GM23338 (cell line): ENCODE results near the gene SULT1A2.

Source experiments
- CREB1 ChIP-seq: fragments of 250-450 bp; sonication (Bioruptor Pico); IDR thresholded peaks from 2 replicates; pipeline ENCODE4 v1.5.0; 2020; ENCODE audit warnings: low read depth, mild to moderate bottlenecking, moderate library complexity
- EZH2 ChIP-seq: fragments of 200-600 bp; sonication (generic); IDR thresholded peaks from one replicate; pipeline ENCODE4 v1.8.0; 2017; ENCODE audit warnings: antibody characterized with exemption, mild to moderate bottlenecking, low read depth; ENCODE audit not compliant: unreplicated experiment
- EZH2phosphoT487 ChIP-seq: fragments of 200-600 bp; sonication (generic); IDR thresholded peaks from one replicate; pipeline ENCODE4 v1.8.1; 2018; ENCODE audit warnings: antibody characterized with exemption; ENCODE audit not compliant: unreplicated experiment
- JUNB ChIP-seq: IDR thresholded peaks from one replicate; pipeline ENCODE4 v1.6.1; 2016; ENCODE audit warnings: antibody characterized with exemption; ENCODE audit not compliant: unreplicated experiment
- NANOG ChIP-seq: IDR thresholded peaks from 2 replicates; pipeline ENCODE4 v1.6.1; 2016; ENCODE audit warnings: antibody characterized with exemption, borderline replicate concordance
- POLR2AphosphoS5 ChIP-seq: IDR thresholded peaks from 2 replicates; pipeline ENCODE4 v1.6.1; 2016; ENCODE audit warnings: antibody characterized with exemption, low read depth
- STAT1 ChIP-seq: IDR thresholded peaks from one replicate; pipeline ENCODE4 v1.6.1; 2016; ENCODE audit warnings: antibody characterized with exemption; ENCODE audit not compliant: unreplicated experiment
- ZNF114 ChIP-seq: fragments of 250-450 bp; sonication (Bioruptor Pico); IDR thresholded peaks from 2 replicates; pipeline ENCODE4 v1.5.0; 2020; ENCODE audit warnings: mild to moderate bottlenecking, moderate library complexity
- TF ChIP-seq, protein P1 (sequence below), 2 experiments: fragments of 200-600 bp in 1 of 2; sonication (generic) in 1 of 2; conservative IDR thresholded peaks; 2 replicates each; pipeline versions ENCODE4 v1.5.1 to v1.6.1; 2016 to 2017; ENCODE audit warnings: antibody characterized with exemption in 2 of 2, low read depth in 2 of 2, mild to moderate bottlenecking in 2 of 2, moderate library complexity in 1 of 2
- TF ChIP-seq, protein P2 (sequence below): IDR thresholded peaks from one replicate; pipeline ENCODE4 v1.6.1; 2018; ENCODE audit warnings: antibody characterized with exemption; ENCODE audit not compliant: unreplicated experiment
- TF ChIP-seq, protein P3 (sequence below): fragments of 250-450 bp; sonication (Bioruptor Pico); IDR thresholded peaks from 2 replicates; pipeline ENCODE4 v1.5.0; 2020; ENCODE audit warnings: mild to moderate bottlenecking, moderate library complexity
- TF ChIP-seq, protein P4 (sequence below): IDR thresholded peaks from 2 replicates; pipeline ENCODE4 v1.6.1; 2016; ENCODE audit warnings: antibody characterized with exemption

DNA sequence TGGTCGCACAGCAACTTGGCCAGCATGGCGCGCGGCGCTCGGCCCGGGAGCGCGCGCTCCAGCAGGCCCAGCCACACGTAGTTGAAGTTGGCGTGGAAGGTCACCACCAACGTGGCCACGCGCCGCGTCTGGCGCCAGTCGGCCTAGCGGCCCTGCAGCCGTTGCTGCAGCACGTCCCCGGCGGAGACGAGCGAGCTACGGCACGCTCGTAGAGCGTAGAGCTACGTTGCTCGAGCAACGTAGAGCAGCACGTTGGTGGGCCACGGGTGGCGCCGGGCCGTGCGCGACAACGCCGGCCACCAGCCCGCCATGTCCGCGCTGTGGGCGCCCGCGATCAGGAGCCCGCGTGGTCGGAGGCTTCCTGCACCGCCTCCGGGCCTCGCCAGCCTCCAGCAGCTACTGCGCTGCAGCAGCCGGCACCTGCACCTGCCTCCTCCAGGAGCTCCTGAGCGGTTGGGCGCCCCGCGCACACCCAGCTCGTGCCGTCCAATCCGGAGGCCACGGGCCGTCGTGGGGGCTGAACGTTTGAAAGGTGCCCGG lies 26.4 kb upstream of the SULT1A2 start:
- TF ChIP-seq POLR2AphosphoS5 (no peak), EZH2phosphoT487 (no peak), NANOG (no peak), EZH2 (no peak), CREB1 (no peak), ZNF114 (CRISPR knock-in tag) (no peak), JUNB (no peak), STAT1 (no peak)
- TF ChIP-seq, protein P1, sequence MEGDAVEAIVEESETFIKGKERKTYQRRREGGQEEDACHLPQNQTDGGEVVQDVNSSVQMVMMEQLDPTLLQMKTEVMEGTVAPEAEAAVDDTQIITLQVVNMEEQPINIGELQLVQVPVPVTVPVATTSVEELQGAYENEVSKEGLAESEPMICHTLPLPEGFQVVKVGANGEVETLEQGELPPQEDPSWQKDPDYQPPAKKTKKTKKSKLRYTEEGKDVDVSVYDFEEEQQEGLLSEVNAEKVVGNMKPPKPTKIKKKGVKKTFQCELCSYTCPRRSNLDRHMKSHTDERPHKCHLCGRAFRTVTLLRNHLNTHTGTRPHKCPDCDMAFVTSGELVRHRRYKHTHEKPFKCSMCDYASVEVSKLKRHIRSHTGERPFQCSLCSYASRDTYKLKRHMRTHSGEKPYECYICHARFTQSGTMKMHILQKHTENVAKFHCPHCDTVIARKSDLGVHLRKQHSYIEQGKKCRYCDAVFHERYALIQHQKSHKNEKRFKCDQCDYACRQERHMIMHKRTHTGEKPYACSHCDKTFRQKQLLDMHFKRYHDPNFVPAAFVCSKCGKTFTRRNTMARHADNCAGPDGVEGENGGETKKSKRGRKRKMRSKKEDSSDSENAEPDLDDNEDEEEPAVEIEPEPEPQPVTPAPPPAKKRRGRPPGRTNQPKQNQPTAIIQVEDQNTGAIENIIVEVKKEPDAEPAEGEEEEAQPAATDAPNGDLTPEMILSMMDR (conservative IDR thresholded peaks at IDR 0.05; ENCODE audit: low read depth in 2 of 2) = no peak
- TF ChIP-seq, protein P2, sequence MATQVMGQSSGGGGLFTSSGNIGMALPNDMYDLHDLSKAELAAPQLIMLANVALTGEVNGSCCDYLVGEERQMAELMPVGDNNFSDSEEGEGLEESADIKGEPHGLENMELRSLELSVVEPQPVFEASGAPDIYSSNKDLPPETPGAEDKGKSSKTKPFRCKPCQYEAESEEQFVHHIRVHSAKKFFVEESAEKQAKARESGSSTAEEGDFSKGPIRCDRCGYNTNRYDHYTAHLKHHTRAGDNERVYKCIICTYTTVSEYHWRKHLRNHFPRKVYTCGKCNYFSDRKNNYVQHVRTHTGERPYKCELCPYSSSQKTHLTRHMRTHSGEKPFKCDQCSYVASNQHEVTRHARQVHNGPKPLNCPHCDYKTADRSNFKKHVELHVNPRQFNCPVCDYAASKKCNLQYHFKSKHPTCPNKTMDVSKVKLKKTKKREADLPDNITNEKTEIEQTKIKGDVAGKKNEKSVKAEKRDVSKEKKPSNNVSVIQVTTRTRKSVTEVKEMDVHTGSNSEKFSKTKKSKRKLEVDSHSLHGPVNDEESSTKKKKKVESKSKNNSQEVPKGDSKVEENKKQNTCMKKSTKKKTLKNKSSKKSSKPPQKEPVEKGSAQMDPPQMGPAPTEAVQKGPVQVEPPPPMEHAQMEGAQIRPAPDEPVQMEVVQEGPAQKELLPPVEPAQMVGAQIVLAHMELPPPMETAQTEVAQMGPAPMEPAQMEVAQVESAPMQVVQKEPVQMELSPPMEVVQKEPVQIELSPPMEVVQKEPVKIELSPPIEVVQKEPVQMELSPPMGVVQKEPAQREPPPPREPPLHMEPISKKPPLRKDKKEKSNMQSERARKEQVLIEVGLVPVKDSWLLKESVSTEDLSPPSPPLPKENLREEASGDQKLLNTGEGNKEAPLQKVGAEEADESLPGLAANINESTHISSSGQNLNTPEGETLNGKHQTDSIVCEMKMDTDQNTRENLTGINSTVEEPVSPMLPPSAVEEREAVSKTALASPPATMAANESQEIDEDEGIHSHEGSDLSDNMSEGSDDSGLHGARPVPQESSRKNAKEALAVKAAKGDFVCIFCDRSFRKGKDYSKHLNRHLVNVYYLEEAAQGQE = no peak
- TF ChIP-seq, protein P3, sequence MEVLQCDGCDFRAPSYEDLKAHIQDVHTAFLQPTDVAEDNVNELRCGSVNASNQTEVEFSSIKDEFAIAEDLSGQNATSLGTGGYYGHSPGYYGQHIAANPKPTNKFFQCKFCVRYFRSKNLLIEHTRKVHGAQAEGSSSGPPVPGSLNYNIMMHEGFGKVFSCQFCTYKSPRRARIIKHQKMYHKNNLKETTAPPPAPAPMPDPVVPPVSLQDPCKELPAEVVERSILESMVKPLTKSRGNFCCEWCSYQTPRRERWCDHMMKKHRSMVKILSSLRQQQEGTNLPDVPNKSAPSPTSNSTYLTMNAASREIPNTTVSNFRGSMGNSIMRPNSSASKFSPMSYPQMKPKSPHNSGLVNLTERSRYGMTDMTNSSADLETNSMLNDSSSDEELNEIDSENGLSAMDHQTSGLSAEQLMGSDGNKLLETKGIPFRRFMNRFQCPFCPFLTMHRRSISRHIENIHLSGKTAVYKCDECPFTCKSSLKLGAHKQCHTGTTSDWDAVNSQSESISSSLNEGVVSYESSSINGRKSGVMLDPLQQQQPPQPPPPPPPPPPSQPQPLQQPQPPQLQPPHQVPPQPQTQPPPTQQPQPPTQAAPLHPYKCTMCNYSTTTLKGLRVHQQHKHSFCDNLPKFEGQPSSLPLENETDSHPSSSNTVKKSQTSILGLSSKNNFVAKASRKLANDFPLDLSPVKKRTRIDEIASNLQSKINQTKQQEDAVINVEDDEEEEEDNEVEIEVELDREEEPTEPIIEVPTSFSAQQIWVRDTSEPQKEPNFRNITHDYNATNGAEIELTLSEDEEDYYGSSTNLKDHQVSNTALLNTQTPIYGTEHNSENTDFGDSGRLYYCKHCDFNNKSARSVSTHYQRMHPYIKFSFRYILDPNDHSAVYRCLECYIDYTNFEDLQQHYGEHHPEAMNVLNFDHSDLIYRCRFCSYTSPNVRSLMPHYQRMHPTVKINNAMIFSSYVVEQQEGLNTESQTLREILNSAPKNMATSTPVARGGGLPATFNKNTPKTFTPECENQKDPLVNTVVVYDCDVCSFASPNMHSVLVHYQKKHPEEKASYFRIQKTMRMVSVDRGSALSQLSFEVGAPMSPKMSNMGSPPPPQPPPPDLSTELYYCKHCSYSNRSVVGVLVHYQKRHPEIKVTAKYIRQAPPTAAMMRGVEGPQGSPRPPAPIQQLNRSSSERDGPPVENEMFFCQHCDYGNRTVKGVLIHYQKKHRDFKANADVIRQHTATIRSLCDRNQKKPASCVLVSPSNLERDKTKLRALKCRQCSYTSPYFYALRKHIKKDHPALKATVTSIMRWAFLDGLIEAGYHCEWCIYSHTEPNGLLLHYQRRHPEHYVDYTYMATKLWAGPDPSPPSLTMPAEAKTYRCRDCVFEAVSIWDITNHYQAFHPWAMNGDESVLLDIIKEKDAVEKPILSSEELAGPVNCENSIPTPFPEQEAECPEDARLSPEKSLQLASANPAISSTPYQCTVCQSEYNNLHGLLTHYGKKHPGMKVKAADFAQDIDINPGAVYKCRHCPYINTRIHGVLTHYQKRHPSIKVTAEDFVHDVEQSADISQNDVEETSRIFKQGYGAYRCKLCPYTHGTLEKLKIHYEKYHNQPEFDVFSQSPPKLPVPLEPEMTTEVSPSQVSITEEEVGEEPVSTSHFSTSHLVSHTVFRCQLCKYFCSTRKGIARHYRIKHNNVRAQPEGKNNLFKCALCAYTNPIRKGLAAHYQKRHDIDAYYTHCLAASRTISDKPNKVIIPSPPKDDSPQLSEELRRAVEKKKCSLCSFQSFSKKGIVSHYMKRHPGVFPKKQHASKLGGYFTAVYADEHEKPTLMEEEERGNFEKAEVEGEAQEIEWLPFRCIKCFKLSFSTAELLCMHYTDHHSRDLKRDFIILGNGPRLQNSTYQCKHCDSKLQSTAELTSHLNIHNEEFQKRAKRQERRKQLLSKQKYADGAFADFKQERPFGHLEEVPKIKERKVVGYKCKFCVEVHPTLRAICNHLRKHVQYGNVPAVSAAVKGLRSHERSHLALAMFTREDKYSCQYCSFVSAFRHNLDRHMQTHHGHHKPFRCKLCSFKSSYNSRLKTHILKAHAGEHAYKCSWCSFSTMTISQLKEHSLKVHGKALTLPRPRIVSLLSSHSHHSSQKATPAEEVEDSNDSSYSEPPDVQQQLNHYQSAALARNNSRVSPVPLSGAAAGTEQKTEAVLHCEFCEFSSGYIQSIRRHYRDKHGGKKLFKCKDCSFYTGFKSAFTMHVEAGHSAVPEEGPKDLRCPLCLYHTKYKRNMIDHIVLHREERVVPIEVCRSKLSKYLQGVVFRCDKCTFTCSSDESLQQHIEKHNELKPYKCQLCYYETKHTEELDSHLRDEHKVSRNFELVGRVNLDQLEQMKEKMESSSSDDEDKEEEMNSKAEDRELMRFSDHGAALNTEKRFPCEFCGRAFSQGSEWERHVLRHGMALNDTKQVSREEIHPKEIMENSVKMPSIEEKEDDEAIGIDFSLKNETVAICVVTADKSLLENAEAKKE (CRISPR knock-in tag) = no peak
- TF ChIP-seq, protein P4, sequence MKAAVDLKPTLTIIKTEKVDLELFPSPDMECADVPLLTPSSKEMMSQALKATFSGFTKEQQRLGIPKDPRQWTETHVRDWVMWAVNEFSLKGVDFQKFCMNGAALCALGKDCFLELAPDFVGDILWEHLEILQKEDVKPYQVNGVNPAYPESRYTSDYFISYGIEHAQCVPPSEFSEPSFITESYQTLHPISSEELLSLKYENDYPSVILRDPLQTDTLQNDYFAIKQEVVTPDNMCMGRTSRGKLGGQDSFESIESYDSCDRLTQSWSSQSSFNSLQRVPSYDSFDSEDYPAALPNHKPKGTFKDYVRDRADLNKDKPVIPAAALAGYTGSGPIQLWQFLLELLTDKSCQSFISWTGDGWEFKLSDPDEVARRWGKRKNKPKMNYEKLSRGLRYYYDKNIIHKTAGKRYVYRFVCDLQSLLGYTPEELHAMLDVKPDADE = no peak
